Loucy (cell line): ENCODE data around the gene EXD3.

Source experiments
- CTCF ChIP-seq: fragments of 200-600 bp; sonication (generic); conservative IDR thresholded peaks from 2 replicates; pipeline ENCODE4 v1.5.1; 2014; ENCODE audit warnings: mild to moderate bottlenecking, antibody characterized with exemption, low read length
- EZH2phosphoT487 ChIP-seq: fragments of 200-600 bp; IDR thresholded peaks from 2 replicates; pipeline ENCODE4 v1.6.1; 2018; ENCODE audit warnings: antibody characterized with exemption, mild to moderate bottlenecking, moderate library complexity, borderline replicate concordance

GRCh38 chr9:137271696-137272076 lies 151.3 kb downstream of the EXD3 start:
- TF ChIP-seq CTCF (no peak), EZH2phosphoT487 (no peak)
